Lung (tissue), 12 donors: ENCODE data around the gene HSPA12B. TPM values are rescaled to one million over a fixed set of nuclear protein-coding genes. Genes with fewer than 3 reads are reported as not detected.
"Not testable (repeated sequence)": the region's sequence is repeated elsewhere in the genome, so short reads cannot be mapped to it uniquely, and the experiment has no call there.

Experiments used
- ATAC-seq: fragments of 200-7000 bp; cut with Tn5 transposase; one replicate; pipeline ENCODE4 v1.9.1; 2020; ENCODE audit warnings: moderate number of reproducible peaks; ENCODE audit not compliant: insufficient read depth, low FRiP score
- DNase-seq, 3 donors: peaks; one replicate each; pipeline ENCODE4 v3.0.0-alpha.2; 2013 to 2017
- H3K27ac ChIP-seq, 2 donors: one replicate each; pipeline ENCODE4 v1.5.1; 2013; ENCODE audit warnings: mild to moderate bottlenecking in 2 of 2, moderate library complexity in 2 of 2, control low read depth in 1 of 2, inconsistent platforms in 1 of 2, low read depth in 1 of 2, low read length in 1 of 2
- H3K27me3 ChIP-seq, 3 donors: one replicate each; pipeline ENCODE4 v1.5.1; 2013; ENCODE audit warnings: low read length in 2 of 3; ENCODE audit not compliant: control insufficient read depth in 3 of 3, insufficient read depth in 3 of 3
- H3K36me3 ChIP-seq, 4 donors: one replicate each; pipeline ENCODE4 v1.5.1; 2013; ENCODE audit warnings: low read length in 4 of 4, mild to moderate bottlenecking in 1 of 4, moderate library complexity in 1 of 4; ENCODE audit not compliant: control insufficient read depth in 4 of 4, insufficient read depth in 4 of 4
- H3K4me1 ChIP-seq, 5 donors: one replicate each; pipeline ENCODE4 v1.5.1; 2013; ENCODE audit warnings: low read length in 5 of 5, mild to moderate bottlenecking in 2 of 5, moderate library complexity in 1 of 5; ENCODE audit not compliant: control insufficient read depth in 5 of 5, insufficient read depth in 5 of 5
- H3K4me3 ChIP-seq: one replicate; pipeline ENCODE4 v1.5.1; 2013; ENCODE audit warnings: mild to moderate bottlenecking, control low read depth, moderate library complexity
- H3K9ac ChIP-seq, 2 donors: one replicate each; pipeline ENCODE4 v1.5.1; 2013; ENCODE audit warnings: low read length in 2 of 2, control low read depth in 1 of 2; ENCODE audit not compliant: insufficient read depth in 1 of 2
- H3K9me3 ChIP-seq, 4 donors: one replicate each; pipeline ENCODE4 v1.5.1; 2013; ENCODE audit warnings: low read length in 3 of 4, mild to moderate bottlenecking in 1 of 4, moderate library complexity in 1 of 4; ENCODE audit not compliant: control insufficient read depth in 4 of 4, insufficient read depth in 3 of 4
- CTCF ChIP-seq: IDR thresholded peaks from 2 replicates; pipeline ENCODE4 v1.5.1; 2012; ENCODE audit warnings: mild to moderate bottlenecking; ENCODE audit errors: control extremely low read depth, extremely low read depth
- WGBS, 2 donors: extraction: QIAGEN DNeasy Blood & Tissue Kit; methylation state at CpG; one replicate each; pipeline ENCODE4 v1.1.7; 2013; 5-methylcytosine and 5-hydroxymethylcytosine counted together
- polyA plus RNA-seq, 2 donors: library from polyadenylated mRNA; stranded (reverse); fragments of 200-250 nt; gene quantifications; one replicate each; pipeline ENCODE4 v1.2.1, GENCODE V29; 2013
- total RNA-seq, 2 donors: library from RNA; depleted of rRNA in 1 of 2; stranded (reverse); fragments of >200 nt in 1 of 2; gene quantifications; one replicate each; pipeline ENCODE4 v1.2.1, GENCODE V29; 2014 to 2021
- donor health status: control.
- donor health status: control.
- donor health status: Bipolar disorder and iron deficiency.
- donor health status: healthy.
- donor health status: DM: yes; HTN: yes; CAD: no.

Gene HSPA12B
- total and polyA plus RNA-seq, 4 donors = 11.4 to 28.3 (median 19.9) TPM

- DNase-seq (no peak), ATAC-seq (no peak)
- no peak overlapping the region for H3K4me3 ChIP-seq
- no peaks in the 10 kb centered on the region for H3K27me3 ChIP-seq
- no peak overlapping the region for H3K27ac ChIP-seq
- no peak for TF ChIP-seq CTCF
- H3K4me1 ChIP-seq = peaks cover 14 to 36% (median 23%) of the 10 kb centered on the region in 5 donors
- WGBS, 2 donors = 74 to 87% methylated on average over 5 of the region's 5 CpGs
- H3K36me3 ChIP-seq = peaks cover 0 to 12% (median 8%) of the 10 kb centered on the region in 4 donors
- peak overlapping the region in 1 of 2 donors; percentile 47 for H3K9ac ChIP-seq
- H3K9me3 ChIP-seq = no peaks in the 10 kb centered on the region
These were observed 55.0 kb downstream of the HSPA12B start for GRCh38 chr20:3787324-3788014.

- Histone ChIP-seq H3K36me3 (peaks cover 0 to 11% (median 8%) of the 10 kb centered on the region in 4 donors), H3K4me3 (no peak overlapping the region), H3K27ac (no peak overlapping the region), H3K9me3 (no peaks in the 10 kb centered on the region), H3K9ac (no peak overlapping the region), H3K4me1 (peaks cover 14 to 30% (median 16%) of the 10 kb centered on the region in 5 donors), H3K27me3 (no peaks in the 10 kb centered on the region)
- ATAC-seq (no peak), DNase-seq (no peak)
- no peak for TF ChIP-seq CTCF
- 57 to 73% methylated on average over 4 of the region's 4 CpGs for WGBS, 2 donors
These were observed 56.2 kb downstream of the HSPA12B start for GRCh38 chr20:3788685-3789155.

GRCh38 chr20:3789201-3789600 is 56.7 kb downstream of the HSPA12B start:
- not testable (repeated sequence) for DNase-seq, H3K4me3 ChIP-seq, H3K27ac ChIP-seq, ATAC-seq, H3K27me3 ChIP-seq, H3K9ac ChIP-seq, H3K9me3 ChIP-seq
- Histone ChIP-seq H3K4me1 (peaks cover 10 to 27% (median 16%) of the 10 kb centered on the region in 5 donors), H3K36me3 (peaks cover 0 to 11% (median 7%) of the 10 kb centered on the region in 4 donors)
- WGBS, 2 donors = 95% methylated on average over 4 of the region's 4 CpGs

- H3K4me3 ChIP-seq, H3K27ac ChIP-seq, DNase-seq, ATAC-seq, H3K36me3 ChIP-seq, H3K9me3 ChIP-seq, H3K27me3 ChIP-seq, H3K9ac ChIP-seq: not testable (repeated sequence)
- peaks cover 0 to 33% (median 8%) of the 10 kb centered on the region in 5 donors for H3K4me1 ChIP-seq
- WGBS, 2 donors = 82 to 97% methylated on average over 1 of the region's 3 CpGs
These were observed 61.7 kb downstream of the HSPA12B start for GRCh38 chr20:3794168-3794567.
